Right atrium auricular region (tissue), 2 donors: ENCODE data around the gene ENOX2. TPM values are rescaled to one million over a fixed set of nuclear protein-coding genes. Genes with fewer than 3 reads are reported as not detected.
"Not testable (repeated sequence)": the region's sequence is repeated elsewhere in the genome, so short reads cannot be mapped to it uniquely, and the experiment has no call there.

ENCODE experiments used
- DNase-seq: peaks from one replicate; pipeline ENCODE4 v3.0.0-alpha.2; 2019; ENCODE audit warnings: low spot score
- H3K27ac ChIP-seq, 2 donors: fragments of 200-600 bp; sonication (generic); 1 replicate in 1 of 2; 2 replicates in 1 of 2; pipeline ENCODE4 v1.5.1; 2016 to 2019
- H3K27me3 ChIP-seq, 2 donors: fragments of 200-600 bp; sonication (generic); one replicate each; pipeline versions ENCODE4 v1.5.1 to v1.6.0; 2017 to 2019
- H3K36me3 ChIP-seq: fragments of 200-600 bp; sonication (generic); one replicate; pipeline ENCODE4 v1.5.1; 2016
- H3K4me1 ChIP-seq, 2 donors: fragments of 200-600 bp; sonication (generic); one replicate each; pipeline versions ENCODE4 v1.5.1 to v1.6.0; 2017 to 2019
- H3K4me3 ChIP-seq, 2 donors: fragments of 200-600 bp; sonication (generic); 1 replicate in 1 of 2; 2 replicates in 1 of 2; pipeline ENCODE4 v1.5.1; 2017 to 2019; ENCODE audit warnings: mild to moderate bottlenecking in 1 of 2, moderate library complexity in 1 of 2
- H3K9me3 ChIP-seq, 2 donors: fragments of 200-600 bp; sonication (generic); one replicate each; pipeline ENCODE4 v1.5.1; 2019
- CTCF ChIP-seq, 2 donors: fragments of 200-600 bp; sonication (generic); IDR thresholded peaks; one replicate each; pipeline ENCODE4 v1.5.1; 2019; ENCODE audit warnings: antibody characterized with exemption in 2 of 2
- total RNA-seq, 2 donors: library from RNA; depleted of rRNA; stranded (reverse); fragments of >200 nt; gene quantifications; one replicate each; pipeline ENCODE4 v1.1.0, GENCODE V29; 2016

Gene ENOX2
- 10 to 100 TPM; 16.8 to 22.6 TPM for total RNA-seq

- Histone ChIP-seq H3K4me3 (peak within 1 kb of the TSS; percentile 56 to 59), H3K9me3 (no peaks in the 10 kb centered on the region)
Observed at GRCh38 chrX:130902783-130903613, at the start of gene ENOX2. ENOX2 (minus strand) TSS chrX:130903209; CDS start chrX:130703216, 199,993 bp downstream.

DNA sequence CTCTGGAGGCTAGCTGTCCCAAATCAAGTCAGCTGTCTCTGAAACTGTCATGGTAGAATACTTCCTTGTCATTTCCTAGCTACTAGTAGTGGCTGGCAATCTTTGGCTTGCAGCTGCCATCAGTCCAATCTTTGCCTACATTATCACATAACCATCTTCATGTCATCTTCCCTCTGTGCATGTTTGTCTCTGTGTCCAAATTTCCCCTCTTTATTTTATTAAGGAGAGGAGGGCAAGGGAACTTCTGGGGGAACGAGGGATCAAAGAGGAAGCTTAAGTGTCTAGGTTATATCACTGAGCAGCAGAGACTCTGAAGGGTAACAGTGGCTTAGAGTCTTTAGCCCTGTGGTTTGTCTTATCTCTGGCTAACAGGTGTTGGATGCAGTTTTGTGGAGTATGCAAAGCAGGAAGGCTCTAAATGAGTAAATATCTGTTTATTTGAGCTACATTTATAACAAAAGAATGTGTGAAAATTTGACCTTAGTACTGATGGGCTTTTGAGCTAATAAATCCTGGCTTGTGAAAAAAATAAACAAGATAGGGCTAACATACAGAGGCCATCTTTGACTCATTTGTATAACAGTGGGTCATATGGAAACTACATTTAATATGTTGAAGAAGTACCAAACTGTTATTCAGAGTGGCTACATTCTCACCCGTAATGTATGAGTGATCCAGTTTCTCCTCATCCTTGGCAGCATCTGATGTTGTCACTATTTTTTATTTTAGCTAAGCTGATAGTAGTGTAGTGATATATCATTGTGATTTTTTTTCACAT lies 49.4 kb upstream of the ENOX2 start:
- H3K36me3 ChIP-seq = no peaks in the 10 kb centered on the region
- no peak for TF ChIP-seq CTCF (IDR thresholded peaks at IDR 0.05)
- H3K9me3 ChIP-seq = no peaks in the 10 kb centered on the region
- H3K4me3 ChIP-seq = no peak overlapping the region
- no peak overlapping the region for H3K27ac ChIP-seq
- no peaks in the 10 kb centered on the region for H3K4me1 ChIP-seq
- no peak for DNase-seq
- no peaks in the 10 kb centered on the region for H3K27me3 ChIP-seq

More at GRCh38 chrX:130902783-130903613, at the start of gene ENOX2:
- DNase-seq = peak; percentile 97
- H3K4me1 ChIP-seq = no peaks in the 10 kb centered on the region
- no peak for TF ChIP-seq CTCF (IDR thresholded peaks at IDR 0.05)
- H3K27ac ChIP-seq = peak within 1 kb of the TSS; percentile 86
- no peaks in the 10 kb centered on the region for H3K36me3 ChIP-seq
- no peaks in the 10 kb centered on the region for H3K27me3 ChIP-seq

DNA sequence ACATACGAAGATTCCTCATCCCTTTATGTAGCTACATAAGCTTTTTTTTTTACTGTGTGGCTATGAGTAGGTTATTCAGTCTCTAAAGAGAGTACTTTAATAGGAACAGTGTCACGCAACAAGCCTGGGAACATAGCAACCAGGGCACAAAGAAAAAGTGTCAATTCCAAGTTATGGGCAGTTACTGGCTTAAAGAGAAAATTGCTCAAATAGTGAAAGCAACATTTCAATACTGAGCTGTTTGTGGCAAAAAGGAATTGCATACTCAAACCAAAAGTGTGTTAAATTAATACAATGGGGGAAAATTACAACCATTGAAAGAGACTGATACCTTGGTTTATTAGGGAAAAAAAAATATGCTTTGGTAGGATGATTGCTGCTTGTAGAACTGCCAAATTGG lies 41.2 kb upstream of the ENOX2 start:
- H3K4me1 ChIP-seq = no peaks in the 10 kb centered on the region
- H3K9me3 ChIP-seq = no peaks in the 10 kb centered on the region
- H3K36me3 ChIP-seq = no peaks in the 10 kb centered on the region
- no peak overlapping the region for H3K4me3 ChIP-seq
- TF ChIP-seq CTCF (IDR thresholded peaks at IDR 0.05) = no peak
- no peak for DNase-seq
- no peaks in the 10 kb centered on the region for H3K27me3 ChIP-seq
- H3K27ac ChIP-seq = no peak overlapping the region

DNA sequence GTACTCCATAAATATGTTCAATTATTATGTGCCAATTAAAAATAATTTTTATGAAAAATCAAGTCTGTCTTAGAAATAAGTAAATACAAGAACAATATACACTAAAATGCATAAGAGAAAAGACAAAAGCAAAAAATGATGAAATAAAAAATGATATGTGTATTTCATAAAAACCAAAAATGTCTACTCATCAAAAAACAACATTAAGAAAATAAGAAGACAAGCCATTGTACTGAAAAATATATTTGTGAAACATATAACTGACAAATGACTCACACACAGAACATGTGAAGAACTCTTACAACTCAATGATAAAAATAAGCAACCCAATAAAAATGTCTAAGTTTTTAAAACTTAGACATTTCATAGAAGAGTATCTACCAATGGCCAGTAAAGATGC lies 34.1 kb upstream of the ENOX2 start:
- H3K4me3 ChIP-seq = no peak overlapping the region
- no peak overlapping the region for H3K27ac ChIP-seq
- H3K4me1 ChIP-seq = no peaks in the 10 kb centered on the region
- H3K27me3 ChIP-seq = no peaks in the 10 kb centered on the region
- DNase-seq = no peak
- no peaks in the 10 kb centered on the region for H3K36me3 ChIP-seq
- TF ChIP-seq CTCF (IDR thresholded peaks at IDR 0.05) = no peak
- no peaks in the 10 kb centered on the region for H3K9me3 ChIP-seq

GRCh38 chrX:130933358-130933757 lies 30.3 kb upstream of the ENOX2 start:
- DNase-seq = no peak
- Histone ChIP-seq H3K36me3 (no peaks in the 10 kb centered on the region), H3K27ac (no peak overlapping the region), H3K27me3 (no peaks in the 10 kb centered on the region), H3K4me3 (no peak overlapping the region), H3K4me1 (no peaks in the 10 kb centered on the region), H3K9me3 (no peaks in the 10 kb centered on the region)
- no peak for TF ChIP-seq CTCF (IDR thresholded peaks at IDR 0.05)

DNA sequence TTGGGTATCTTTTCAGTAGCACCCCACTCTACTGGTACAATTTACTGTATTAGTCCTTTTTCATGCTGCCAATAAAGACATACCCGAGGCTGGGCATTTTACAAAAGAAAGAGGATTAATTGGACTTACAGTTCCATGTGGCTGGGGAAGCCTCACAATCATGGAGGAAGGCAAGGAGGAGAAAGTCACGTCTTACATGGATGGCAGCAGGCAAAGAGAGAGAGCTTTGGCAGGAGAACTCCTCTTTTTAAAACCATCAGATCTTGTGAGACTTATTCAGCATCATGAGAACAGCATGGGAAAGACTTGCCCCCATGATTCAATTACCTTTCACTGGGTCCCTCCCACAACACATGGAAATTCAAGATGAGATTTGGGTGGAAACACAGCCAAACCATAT lies 17.4 kb upstream of the ENOX2 start:
- DNase-seq, H3K4me3 ChIP-seq, H3K36me3 ChIP-seq, H3K4me1 ChIP-seq, H3K9me3 ChIP-seq, H3K27me3 ChIP-seq, H3K27ac ChIP-seq: not testable (repeated sequence)

DNA sequence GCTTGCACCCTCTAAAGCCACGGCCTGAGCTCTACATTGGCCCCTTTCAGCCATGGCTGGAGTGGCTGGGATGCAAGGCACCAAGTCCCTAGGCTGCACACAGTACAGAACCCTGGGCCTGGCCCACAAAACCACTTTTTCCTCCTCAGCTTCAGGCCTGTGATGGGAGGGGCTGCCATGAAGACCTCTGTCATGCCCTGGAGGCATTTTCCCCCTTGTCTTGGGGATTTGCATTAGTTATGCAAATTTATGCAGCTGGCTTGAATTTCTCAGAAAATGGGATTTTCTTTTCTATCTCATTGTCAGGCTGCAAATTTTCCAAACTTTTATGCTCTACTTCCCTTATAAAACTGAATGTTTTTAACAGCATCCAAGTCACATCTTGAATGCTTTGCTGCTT lies 16.7 kb upstream of the ENOX2 start:
- H3K27ac ChIP-seq, H3K9me3 ChIP-seq, H3K4me1 ChIP-seq, DNase-seq, H3K4me3 ChIP-seq, H3K36me3 ChIP-seq, H3K27me3 ChIP-seq: not testable (repeated sequence)

DNA sequence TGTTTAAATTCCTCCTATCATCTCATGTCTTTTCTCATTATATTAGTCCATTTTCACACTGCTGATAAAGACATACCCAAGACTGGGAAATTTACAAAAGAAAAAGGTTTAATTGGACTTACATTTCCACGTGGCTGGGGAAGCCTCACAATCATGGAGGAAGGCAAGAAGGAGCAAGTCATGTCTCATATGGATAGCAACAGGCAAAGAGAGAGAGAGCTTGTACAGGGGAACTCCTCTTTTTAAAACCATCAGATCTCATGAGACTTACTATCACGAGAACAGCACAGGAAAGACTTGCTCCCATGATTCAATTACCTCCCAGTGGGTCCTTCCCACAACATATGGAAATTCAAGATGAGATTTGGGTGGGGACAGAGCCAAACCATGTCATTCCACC lies 15.5 kb upstream of the ENOX2 start:
- H3K4me3 ChIP-seq, DNase-seq: not testable (repeated sequence)

More for the DNA sequence above, 15.5 kb upstream of the ENOX2 start:
- H3K36me3 ChIP-seq, H3K9me3 ChIP-seq, H3K27ac ChIP-seq, H3K4me1 ChIP-seq, H3K27me3 ChIP-seq: not testable (repeated sequence)
